ENCODE results near the gene DSCAM. TPM values are rescaled to one million over a fixed set of nuclear protein-coding genes. Genes with fewer than 3 reads are reported as not detected.

The DSCAM gene
- total RNA-seq, 1 experiment from 2014 or later, result not detected

GRCh38 chr21:40130476-40130875, 716.5 kb downstream of the DSCAM start:
- in situ Hi-C loops (cut with HindIII; ENCODE audit: low pct_unique_long_range_greater_than_20kb, low sequenced_read_pairs), result no loop called here

GRCh38 chr21:40129809-40130208, 717.1 kb downstream of the DSCAM start:
- in situ Hi-C loops (cut with HindIII; ENCODE audit: low pct_unique_long_range_greater_than_20kb, low sequenced_read_pairs), result no loop called here
- DNase-seq (ENCODE audit: low read depth), result no peak

More at GRCh38 chr21:40130476-40130875, 716.5 kb downstream of the DSCAM start:
- no peak for DNase-seq (ENCODE audit: low read depth)

GRCh38 chr21:40128891-40129290, 718.1 kb downstream of the DSCAM start:
- DNase-seq (ENCODE audit: low read depth), result no peak
- in situ Hi-C loops (cut with HindIII; ENCODE audit: low pct_unique_long_range_greater_than_20kb, low sequenced_read_pairs), result no loop called here

GRCh38 chr21:40120940-40121575, 725.9 kb downstream of the DSCAM start:
- in situ Hi-C loops (cut with HindIII; ENCODE audit: low pct_unique_long_range_greater_than_20kb, low sequenced_read_pairs), result no loop called here
- peak; percentile 30 for DNase-seq (ENCODE audit: low read depth)

- peak; percentile 12 for DNase-seq (ENCODE audit: low read depth)
- in situ Hi-C loops (cut with HindIII; ENCODE audit: low pct_unique_long_range_greater_than_20kb, low sequenced_read_pairs), result no loop called here
These were observed 728.4 kb downstream of the DSCAM start for GRCh38 chr21:40118527-40118926.

GRCh38 chr21:40117236-40117635, 729.7 kb downstream of the DSCAM start:
- no peak for DNase-seq (ENCODE audit: low read depth)
- in situ Hi-C loops (cut with HindIII; ENCODE audit: low pct_unique_long_range_greater_than_20kb, low sequenced_read_pairs), result no loop called here

- DNase-seq (ENCODE audit: low read depth), result no peak
- in situ Hi-C loops (cut with HindIII; ENCODE audit: low pct_unique_long_range_greater_than_20kb, low sequenced_read_pairs), result no loop called here
These were observed 731.2 kb downstream of the DSCAM start for GRCh38 chr21:40115775-40116174.

GRCh38 chr21:40102682-40103081, 744.3 kb downstream of the DSCAM start:
- in situ Hi-C loops (cut with HindIII; ENCODE audit: low pct_unique_long_range_greater_than_20kb, low sequenced_read_pairs), result no loop called here
- no peak for DNase-seq (ENCODE audit: low read depth)

- in situ Hi-C loops (cut with HindIII; ENCODE audit: low pct_unique_long_range_greater_than_20kb, low sequenced_read_pairs), result no loop called here
- DNase-seq (ENCODE audit: low read depth), result no peak
These were observed 747.1 kb downstream of the DSCAM start for GRCh38 chr21:40099809-40100208.

- DNase-seq (ENCODE audit: low read depth), result no peak
- in situ Hi-C loops (cut with HindIII; ENCODE audit: low pct_unique_long_range_greater_than_20kb, low sequenced_read_pairs), result no loop called here
These were observed 751.5 kb downstream of the DSCAM start for GRCh38 chr21:40095477-40095876.

GRCh38 chr21:40080385-40080784, 766.6 kb downstream of the DSCAM start:
- in situ Hi-C loops (cut with HindIII; ENCODE audit: low pct_unique_long_range_greater_than_20kb, low sequenced_read_pairs), result no loop called here
- DNase-seq (ENCODE audit: low read depth), result no peak

- in situ Hi-C loops (cut with HindIII; ENCODE audit: low pct_unique_long_range_greater_than_20kb, low sequenced_read_pairs), result no loop called here
- no peak for DNase-seq (ENCODE audit: low read depth)
These were observed 772.2 kb downstream of the DSCAM start for GRCh38 chr21:40074710-40075109.

- no peak for DNase-seq (ENCODE audit: low read depth)
- in situ Hi-C loops (cut with HindIII; ENCODE audit: low pct_unique_long_range_greater_than_20kb, low sequenced_read_pairs), result no loop called here
These were observed 772.8 kb downstream of the DSCAM start for GRCh38 chr21:40074198-40074597.

GRCh38 chr21:40073642-40074041, 773.3 kb downstream of the DSCAM start:
- in situ Hi-C loops (cut with HindIII; ENCODE audit: low pct_unique_long_range_greater_than_20kb, low sequenced_read_pairs), result no loop called here
- DNase-seq (ENCODE audit: low read depth), result no peak

- DNase-seq (ENCODE audit: low read depth), result no peak
- in situ Hi-C loops (cut with HindIII; ENCODE audit: low pct_unique_long_range_greater_than_20kb, low sequenced_read_pairs), result no loop called here
These were observed 776.1 kb downstream of the DSCAM start for GRCh38 chr21:40070871-40071270.

GRCh38 chr21:40067751-40068150, 779.2 kb downstream of the DSCAM start:
- no peak for DNase-seq (ENCODE audit: low read depth)
- in situ Hi-C loops (cut with HindIII; ENCODE audit: low pct_unique_long_range_greater_than_20kb, low sequenced_read_pairs), result no loop called here

GRCh38 chr21:40066221-40066620, 780.7 kb downstream of the DSCAM start:
- DNase-seq (ENCODE audit: low read depth), result no peak
- in situ Hi-C loops (cut with HindIII; ENCODE audit: low pct_unique_long_range_greater_than_20kb, low sequenced_read_pairs), result no loop called here

- no peak for DNase-seq (ENCODE audit: low read depth)
- in situ Hi-C loops (cut with HindIII; ENCODE audit: low pct_unique_long_range_greater_than_20kb, low sequenced_read_pairs), result no loop called here
These were observed 786.8 kb downstream of the DSCAM start for GRCh38 chr21:40060083-40060677.

- no peak for DNase-seq (ENCODE audit: low read depth)
- in situ Hi-C loops (cut with HindIII; ENCODE audit: low pct_unique_long_range_greater_than_20kb, low sequenced_read_pairs), result no loop called here
These were observed 789.6 kb downstream of the DSCAM start for GRCh38 chr21:40057331-40057730.

- no peak for DNase-seq (ENCODE audit: low read depth)
- in situ Hi-C loops (cut with HindIII; ENCODE audit: low pct_unique_long_range_greater_than_20kb, low sequenced_read_pairs), result no loop called here
These were observed 790.9 kb downstream of the DSCAM start for GRCh38 chr21:40056031-40056430.

All from Caki2 (cell line).